H9 (cell line): ENCODE data around the gene ACOXL. TPM values are rescaled to one million over a fixed set of nuclear protein-coding genes. Genes with fewer than 3 reads are reported as not detected.

Experiments used
- DNase-seq: peaks from one replicate; pipeline ENCODE4 v3.0.0-alpha.2; 2017
- H2AFZ ChIP-seq: one replicate; pipeline ENCODE4 v1.6.1; 2013; ENCODE audit warnings: mild to moderate bottlenecking, low read length, control low read depth, moderate library complexity
- H2AK5ac ChIP-seq: 2 replicates; pipeline ENCODE4 v1.6.1; 2013; ENCODE audit warnings: low read length, control low read depth, mixed read lengths; ENCODE audit not compliant: insufficient read length
- H2BK120ac ChIP-seq: one replicate; pipeline ENCODE4 v1.6.1; 2013; ENCODE audit warnings: low read depth, mild to moderate bottlenecking, low read length, control low read depth, inconsistent platforms; ENCODE audit not compliant: poor library complexity, severe bottlenecking
- H2BK12ac ChIP-seq: 2 replicates; pipeline ENCODE4 v1.6.1; 2013; ENCODE audit warnings: low read length, control low read depth, mixed read lengths, low read depth; ENCODE audit not compliant: insufficient read length
- H2BK15ac ChIP-seq: 2 replicates; pipeline ENCODE4 v1.6.1; 2013; ENCODE audit warnings: low read depth, low read length, control low read depth
- H2BK20ac ChIP-seq: one replicate; pipeline ENCODE4 v1.6.1; 2013; ENCODE audit warnings: low read depth, mild to moderate bottlenecking, low read length, control low read depth, inconsistent platforms; ENCODE audit not compliant: poor library complexity, severe bottlenecking
- H2BK5ac ChIP-seq: 2 replicates; pipeline ENCODE4 v1.6.1; 2013; ENCODE audit warnings: low read length, control low read depth, mixed read lengths; ENCODE audit not compliant: insufficient read length
- H3K14ac ChIP-seq: 2 replicates; pipeline ENCODE4 v1.6.1; 2013; ENCODE audit warnings: low read length, control low read depth; ENCODE audit not compliant: insufficient read depth
- H3K18ac ChIP-seq: 2 replicates; pipeline ENCODE4 v1.6.1; 2013; ENCODE audit warnings: low read depth, mild to moderate bottlenecking, mixed read lengths, low read length, control low read depth; ENCODE audit not compliant: insufficient read length
- H3K23ac ChIP-seq: 2 replicates; pipeline ENCODE4 v1.6.1; 2013; ENCODE audit warnings: low read length, control low read depth, mixed read lengths, low read depth; ENCODE audit not compliant: insufficient read length
- H3K23me2 ChIP-seq: 2 replicates; pipeline ENCODE4 v1.6.1; 2013; ENCODE audit warnings: low read depth, mild to moderate bottlenecking, mixed read lengths, low read length, control low read depth; ENCODE audit not compliant: insufficient read length, poor library complexity, severe bottlenecking
- H3K27ac ChIP-seq: 2 replicates; pipeline ENCODE4 v1.5.1; 2013; ENCODE audit warnings: low read length, control low read depth, mixed read lengths, low read depth; ENCODE audit not compliant: insufficient read length
- H3K27me3 ChIP-seq: 2 replicates; pipeline ENCODE4 v1.6.1; 2013; ENCODE audit warnings: low read length, control low read depth, inconsistent platforms; ENCODE audit not compliant: insufficient read depth
- H3K4ac ChIP-seq: 2 replicates; pipeline ENCODE4 v1.6.1; 2013; ENCODE audit warnings: low read depth, mild to moderate bottlenecking, control low read depth, inconsistent platforms, low read length, moderate library complexity
- H3K4me1 ChIP-seq: 2 replicates; pipeline ENCODE4 v1.6.1; 2013; ENCODE audit warnings: low read length, control low read depth, inconsistent platforms; ENCODE audit not compliant: insufficient read depth
- H3K4me2 ChIP-seq: 2 replicates; pipeline ENCODE4 v1.6.1; 2013; ENCODE audit warnings: low read length, control low read depth, mixed read lengths; ENCODE audit not compliant: insufficient read length, insufficient read depth
- H3K56ac ChIP-seq: 2 replicates; pipeline ENCODE4 v1.6.1; 2013; ENCODE audit warnings: low read depth, mild to moderate bottlenecking, mixed read lengths, low read length, control low read depth; ENCODE audit not compliant: insufficient read length
- H3K79me1 ChIP-seq: 2 replicates; pipeline ENCODE4 v1.6.1; 2013; ENCODE audit warnings: low read depth, mild to moderate bottlenecking, moderate library complexity, low read length, control low read depth, inconsistent platforms; ENCODE audit not compliant: insufficient read depth, poor library complexity, severe bottlenecking
- H3K79me2 ChIP-seq: 2 replicates; pipeline ENCODE4 v1.6.1; 2013; ENCODE audit warnings: low read length, control low read depth, inconsistent platforms; ENCODE audit not compliant: insufficient read depth
- H3K9ac ChIP-seq: 2 replicates; pipeline ENCODE4 v1.6.1; 2013; ENCODE audit warnings: low read length, control low read depth, mixed read lengths; ENCODE audit not compliant: insufficient read length; ENCODE audit errors: extremely low read depth
- H3K9me3 ChIP-seq: one replicate; pipeline ENCODE4 v1.6.1; 2013; ENCODE audit warnings: low read depth, low read length, inconsistent platforms; ENCODE audit not compliant: control insufficient read depth
- H3T11ph ChIP-seq: one replicate; pipeline ENCODE4 v1.6.1; 2013; ENCODE audit warnings: mild to moderate bottlenecking, low read length, control low read depth, inconsistent platforms
- H4K20me1 ChIP-seq: one replicate; pipeline ENCODE4 v1.6.1; 2013; ENCODE audit not compliant: control insufficient read depth, insufficient read length, insufficient read depth
- H4K5ac ChIP-seq: 2 replicates; pipeline ENCODE4 v1.6.1; 2013; ENCODE audit warnings: low read depth, mild to moderate bottlenecking, mixed read lengths, low read length, control low read depth; ENCODE audit not compliant: insufficient read length
- H4K8ac ChIP-seq: replicated peaks from 2 replicates; pipeline ENCODE4 v1.6.1; 2013; ENCODE audit warnings: low read length, control low read depth, mixed read lengths, low read depth; ENCODE audit not compliant: insufficient read length
- H4K91ac ChIP-seq: 2 replicates; pipeline ENCODE4 v1.6.1; 2013; ENCODE audit warnings: low read depth, mild to moderate bottlenecking, moderate library complexity, mixed read lengths, low read length, control low read depth; ENCODE audit not compliant: insufficient read length
- H3K27ac Mint-ChIP-seq, 3 experiments: 2 replicates in 2 of 3; 3 replicates in 1 of 3; pipeline ENCODE4 v1.8.0; 2020 to 2021; ENCODE audit warnings: mixed read lengths in 3 of 3, mild to moderate bottlenecking in 1 of 3, moderate library complexity in 1 of 3
- H3K27me3 Mint-ChIP-seq: 2 replicates; pipeline ENCODE4 v1.8.0; 2021; ENCODE audit warnings: low read depth, mild to moderate bottlenecking, moderate library complexity, mixed read lengths
- H3K36me3 Mint-ChIP-seq, 3 experiments: 2 replicates in 2 of 3; 3 replicates in 1 of 3; pipeline ENCODE4 v1.8.0; 2020 to 2021; ENCODE audit warnings: low read depth in 3 of 3, mixed read lengths in 3 of 3; ENCODE audit not compliant: insufficient read depth in 1 of 3
- H3K4me1 Mint-ChIP-seq, 2 experiments: 2 replicates each; pipeline ENCODE4 v1.8.0; 2020; ENCODE audit warnings: mixed read lengths in 2 of 2
- H3K4me3 Mint-ChIP-seq, 2 experiments: 2 replicates in 1 of 2; 3 replicates in 1 of 2; pipeline ENCODE4 v1.8.0; 2020 to 2021; ENCODE audit warnings: mild to moderate bottlenecking in 2 of 2, mixed read lengths in 2 of 2, moderate library complexity in 1 of 2
- H3K9me3 Mint-ChIP-seq, 2 experiments: 2 replicates in 1 of 2; 3 replicates in 1 of 2; pipeline ENCODE4 v1.8.0; 2020; ENCODE audit warnings: mild to moderate bottlenecking in 2 of 2, mixed read lengths in 2 of 2, moderate library complexity in 1 of 2
- CTCF ChIP-seq: fragments of 200-600 bp; sonication (generic); conservative IDR thresholded peaks from 3 replicates; pipeline ENCODE4 v1.8.0; 2021; ENCODE audit warnings: antibody characterized with exemption, mild to moderate bottlenecking
- WGBS: extraction: QIAGEN DNeasy Blood & Tissue Kit; methylation state at CpG from one replicate; pipeline ENCODE4 v1.1.7; 2013; ENCODE audit warnings: missing lambda C conversion rate, low lambda C conversion rate, mixed read lengths; ENCODE audit not compliant: insufficient read length; ENCODE audit errors: extremely low coverage; 5-methylcytosine and 5-hydroxymethylcytosine counted together
- total RNA-seq: library from RNA; stranded (reverse); gene quantifications from 2 replicates; pipeline ENCODE4 v1.2.1, GENCODE V29; 2021

Gene ACOXL
- total RNA-seq, 1 experiment from 2014 or later = 37.6 TPM

- H3K9me3 ChIP-seq = no peaks in the 10 kb centered on the region
- H2BK20ac ChIP-seq = no peak overlapping the region
- Mint-ChIP-seq H3K36me3 (peaks cover 13 to 22% (median 21%) of the 10 kb centered on the region in 3 experiments; a peak in 6 of 7 replicates), H3K9me3 (no peaks in the 10 kb centered on the region), H3K4me1 (peaks cover 85 to 88% of the 10 kb centered on the region in 2 experiments), H3K27me3 (no peaks in the 10 kb centered on the region; the same call in 1 of the 2 replicates), H3K27ac (no peak overlapping the region; a peak in 1 of 7 replicates), H3K4me3 (no peak overlapping the region)
- no peak overlapping the region for H4K5ac ChIP-seq
- H2AK5ac ChIP-seq = no peak overlapping the region
- no peak overlapping the region for H3K4ac ChIP-seq
- no peak overlapping the region for H4K91ac ChIP-seq
- H3K14ac ChIP-seq = no peak overlapping the region
- H2BK15ac ChIP-seq = no peak overlapping the region
- H3K4me1 ChIP-seq = peaks cover 33% of the 10 kb centered on the region
- WGBS = no CpG with 5 or more reads among the region's 2 CpGs
- H4K20me1 ChIP-seq = no peaks in the 10 kb centered on the region
- no peak overlapping the region for H4K8ac ChIP-seq
- no peak overlapping the region for H3K9ac ChIP-seq
- no peaks in the 10 kb centered on the region for H3K23me2 ChIP-seq
- H3K56ac ChIP-seq = no peak overlapping the region
- H2BK5ac ChIP-seq = no peak overlapping the region
- peaks cover 4% of the 10 kb centered on the region; the same call in 1 of the 2 replicates for H3K79me2 ChIP-seq
- H3T11ph ChIP-seq = no peak overlapping the region
- no peak for TF ChIP-seq CTCF
- H3K27ac ChIP-seq = no peak overlapping the region
- H2BK12ac ChIP-seq = no peak overlapping the region
- no peaks in the 10 kb centered on the region for H3K79me1 ChIP-seq
- no peak overlapping the region for H3K23ac ChIP-seq
- H2AFZ ChIP-seq = no peak overlapping the region
- no peak overlapping the region for H2BK120ac ChIP-seq
- DNase-seq = no peak
- H3K18ac ChIP-seq = no peak overlapping the region
- H3K27me3 ChIP-seq = no peaks in the 10 kb centered on the region
- no peak overlapping the region for H3K4me2 ChIP-seq
Observed at GRCh38 chr2:110745048-110745447, 12.7 kb downstream of the ACOXL start.
